GM06990 (cell line): ENCODE data around the gene CMKLR1.

Source experiments
- DNase-seq: peaks from one replicate; pipeline ENCODE4 v3.0.0-alpha.2; 2011; ENCODE audit not compliant: insufficient read length; ENCODE audit errors: extremely low read depth
- H3K27me3 ChIP-seq: replicated peaks from 2 replicates; pipeline ENCODE4 v1.6.0; 2011; ENCODE audit warnings: low read length; ENCODE audit not compliant: control insufficient read depth, insufficient read depth
- H3K36me3 ChIP-seq: 2 replicates; pipeline ENCODE4 v1.5.1; 2011; ENCODE audit warnings: low read length; ENCODE audit not compliant: control insufficient read depth, insufficient read depth
- H3K4me3 ChIP-seq: replicated peaks from 2 replicates; pipeline ENCODE4 v1.5.1; 2011; ENCODE audit warnings: low read depth, mild to moderate bottlenecking, control low read depth, low read length
- TF ChIP-seq, protein P1 (sequence below): IDR thresholded peaks from 2 replicates; pipeline ENCODE4 v1.5.1; 2011; ENCODE audit warnings: low read length, control low read depth, mild to moderate bottlenecking, inconsistent platforms; ENCODE audit not compliant: insufficient read depth, poor library complexity, severe bottlenecking

CMKLR1 gene

DNA sequence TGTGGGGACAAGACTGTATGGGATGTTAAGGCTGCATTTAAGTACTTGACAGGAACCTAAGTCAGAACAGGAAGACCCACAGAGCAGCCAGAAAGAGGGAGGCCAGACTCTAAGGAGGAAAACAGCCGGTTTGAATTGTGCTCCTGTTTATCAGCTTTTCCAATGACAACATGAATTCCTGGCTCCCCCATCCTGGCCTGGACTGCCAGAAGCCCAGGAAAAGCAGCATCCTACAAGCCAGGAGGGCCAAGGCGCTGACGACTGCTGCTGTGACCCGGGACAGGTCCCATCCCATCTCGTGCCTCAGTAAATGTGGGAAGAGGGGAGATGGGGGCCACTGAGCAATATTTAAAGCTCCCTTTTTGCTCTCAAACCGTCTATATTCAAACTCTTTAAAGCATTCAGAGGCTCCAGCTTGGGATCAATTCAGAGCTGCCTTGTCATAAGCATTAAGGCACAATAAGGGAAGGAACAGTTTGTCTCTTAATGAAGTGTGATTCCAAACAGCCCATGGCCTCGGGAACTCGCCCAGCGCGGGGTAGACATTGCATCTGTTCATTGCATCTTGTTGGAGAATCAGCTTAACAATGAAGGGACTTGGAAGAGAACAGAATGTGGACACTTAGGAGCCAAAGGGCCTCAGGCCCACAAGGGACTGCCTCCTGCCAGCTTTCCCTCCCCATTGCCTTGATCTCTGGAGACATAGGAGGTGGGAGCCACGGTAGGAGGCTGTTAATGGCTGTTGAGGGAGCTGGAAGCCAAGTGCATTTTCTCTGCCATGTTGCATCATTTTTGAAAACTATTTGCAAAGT, 49.6 kb downstream of the CMKLR1 start:
- Histone ChIP-seq H3K4me3 (no peak overlapping the region), H3K36me3 (no peaks in the 10 kb centered on the region), H3K27me3 (no peaks in the 10 kb centered on the region)
- no peak for DNase-seq
- TF ChIP-seq, protein P1, sequence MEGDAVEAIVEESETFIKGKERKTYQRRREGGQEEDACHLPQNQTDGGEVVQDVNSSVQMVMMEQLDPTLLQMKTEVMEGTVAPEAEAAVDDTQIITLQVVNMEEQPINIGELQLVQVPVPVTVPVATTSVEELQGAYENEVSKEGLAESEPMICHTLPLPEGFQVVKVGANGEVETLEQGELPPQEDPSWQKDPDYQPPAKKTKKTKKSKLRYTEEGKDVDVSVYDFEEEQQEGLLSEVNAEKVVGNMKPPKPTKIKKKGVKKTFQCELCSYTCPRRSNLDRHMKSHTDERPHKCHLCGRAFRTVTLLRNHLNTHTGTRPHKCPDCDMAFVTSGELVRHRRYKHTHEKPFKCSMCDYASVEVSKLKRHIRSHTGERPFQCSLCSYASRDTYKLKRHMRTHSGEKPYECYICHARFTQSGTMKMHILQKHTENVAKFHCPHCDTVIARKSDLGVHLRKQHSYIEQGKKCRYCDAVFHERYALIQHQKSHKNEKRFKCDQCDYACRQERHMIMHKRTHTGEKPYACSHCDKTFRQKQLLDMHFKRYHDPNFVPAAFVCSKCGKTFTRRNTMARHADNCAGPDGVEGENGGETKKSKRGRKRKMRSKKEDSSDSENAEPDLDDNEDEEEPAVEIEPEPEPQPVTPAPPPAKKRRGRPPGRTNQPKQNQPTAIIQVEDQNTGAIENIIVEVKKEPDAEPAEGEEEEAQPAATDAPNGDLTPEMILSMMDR = no peak

GRCh38 chr12:108287227-108287626, 51.9 kb downstream of the CMKLR1 start:
- TF ChIP-seq, protein P1 = no peak
- H3K4me3 ChIP-seq = no peak overlapping the region

DNA sequence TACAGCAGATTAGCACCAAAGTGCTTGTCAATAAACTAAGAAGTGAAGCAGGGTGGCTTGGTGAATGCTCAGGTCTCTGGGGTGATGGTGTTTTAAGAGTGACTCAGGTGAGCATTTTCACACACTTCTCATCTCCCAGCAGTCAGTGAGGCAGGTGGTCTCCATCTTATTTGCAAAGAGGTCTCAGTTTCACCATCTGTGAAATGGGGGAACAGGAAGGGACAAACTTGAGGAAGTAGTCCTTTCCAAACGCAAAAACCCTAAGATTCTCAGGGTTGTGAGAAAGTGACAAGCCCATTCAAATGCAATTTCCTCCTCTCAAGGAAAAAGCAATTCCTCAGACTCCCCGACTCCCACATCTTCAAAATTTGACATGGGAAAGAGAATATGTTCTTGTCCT, 54.1 kb downstream of the CMKLR1 start:
- no peak for DNase-seq
- H3K27me3 ChIP-seq = no peaks in the 10 kb centered on the region
- TF ChIP-seq, protein P1 = no peak

More at GRCh38 chr12:108287227-108287626, 51.9 kb downstream of the CMKLR1 start:
- DNase-seq = no peak
- no peaks in the 10 kb centered on the region for H3K27me3 ChIP-seq
- no peaks in the 10 kb centered on the region for H3K36me3 ChIP-seq

GRCh38 chr12:108284163-108284562, 54.9 kb downstream of the CMKLR1 start:
- no peaks in the 10 kb centered on the region for H3K27me3 ChIP-seq
- no peak for DNase-seq
- H3K4me3 ChIP-seq = no peak overlapping the region
- TF ChIP-seq, protein P1 = no peak
- no peaks in the 10 kb centered on the region for H3K36me3 ChIP-seq

More for the DNA sequence above, 54.1 kb downstream of the CMKLR1 start:
- no peak overlapping the region for H3K4me3 ChIP-seq
- H3K36me3 ChIP-seq = no peaks in the 10 kb centered on the region

DNA sequence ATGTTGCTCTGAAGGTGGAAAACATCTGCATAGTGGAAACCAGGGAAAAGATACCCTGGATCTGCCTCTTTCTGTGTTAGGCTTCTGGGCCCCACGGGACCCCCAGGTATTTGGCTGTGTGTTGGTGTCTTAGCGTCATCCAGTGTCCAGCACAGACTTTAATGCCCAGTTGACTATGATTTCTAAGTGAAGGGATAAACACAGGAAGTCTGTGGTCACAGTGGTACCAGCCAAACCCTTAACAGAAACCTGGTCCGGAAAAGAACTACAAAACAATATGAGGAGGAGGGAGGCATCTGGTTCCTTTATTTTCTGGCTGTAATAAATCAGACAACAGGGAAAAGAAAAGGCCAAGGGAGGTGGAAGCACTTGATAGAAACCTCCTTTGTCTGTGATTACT, 56.4 kb downstream of the CMKLR1 start:
- no peak overlapping the region for H3K4me3 ChIP-seq
- DNase-seq = no peak
- TF ChIP-seq, protein P1 = no peak

More for the DNA sequence above, 56.4 kb downstream of the CMKLR1 start:
- no peaks in the 10 kb centered on the region for H3K36me3 ChIP-seq
- H3K27me3 ChIP-seq = no peaks in the 10 kb centered on the region
